C4-2B (cell line): Measurements from ENCODE around the gene OR6Q1.

Experiments used
- H3K27ac ChIP-seq: fragments of 450-650 bp; 2 replicates; pipeline ENCODE4 v1.5.1; 2017
- CTCF ChIP-seq: fragments of 450-650 bp; conservative IDR thresholded peaks from 2 replicates; pipeline ENCODE4 v1.5.1; 2017; ENCODE audit warnings: mild to moderate bottlenecking
- ZFX ChIP-seq: fragments of 450-650 bp; IDR thresholded peaks from 2 replicates; pipeline ENCODE4 v1.6.1; 2017

Gene OR6Q1

GRCh38 chr11:58003591-58003990 is 27.2 kb upstream of the OR6Q1 start:
- no peak for TF ChIP-seq CTCF
- TF ChIP-seq ZFX = no peak
- H3K27ac ChIP-seq = no peak overlapping the region

- TF ChIP-seq ZFX = no peak
- TF ChIP-seq CTCF = no peak
- no peak overlapping the region for H3K27ac ChIP-seq
These were observed 26.1 kb upstream of the OR6Q1 start for GRCh38 chr11:58004664-58005063.

GRCh38 chr11:58006940-58007339 is 23.8 kb upstream of the OR6Q1 start:
- no peak overlapping the region for H3K27ac ChIP-seq
- no peak for TF ChIP-seq ZFX
- no peak for TF ChIP-seq CTCF

GRCh38 chr11:58011771-58012170 is 19.0 kb upstream of the OR6Q1 start:
- TF ChIP-seq ZFX = no peak
- no peak for TF ChIP-seq CTCF
- H3K27ac ChIP-seq = no peak overlapping the region

GRCh38 chr11:58023435-58023931 is 7.3 kb upstream of the OR6Q1 start, which contains the start of gene OR9Q1:
OR9Q1 (plus strand) TSS chr11:58023881; CDS start chr11:58179445, 155,564 bp downstream.
- H3K27ac ChIP-seq = no peak within 1 kb of the TSS

GRCh38 chr11:58024601-58025091 is 6.1 kb upstream of the OR6Q1 start:
- no peak for TF ChIP-seq CTCF
- TF ChIP-seq ZFX = no peak
- H3K27ac ChIP-seq = no peak overlapping the region

More at GRCh38 chr11:58023435-58023931, 7.3 kb upstream of the OR6Q1 start, which contains the start of gene OR9Q1:
- no peak for TF ChIP-seq ZFX
- no peak for TF ChIP-seq CTCF

GRCh38 chr11:58027341-58027740 is 3.4 kb upstream of the OR6Q1 start:
- H3K27ac ChIP-seq = no peak overlapping the region
- TF ChIP-seq ZFX (no peak), CTCF (no peak)
